Testis (tissue), 2 donors: ENCODE data around the gene TTLL11.

ENCODE experiments used
- POLR2A ChIP-seq: fragments of 450-650 bp; IDR thresholded peaks from one replicate; pipeline ENCODE4 v1.6.1; 2017; ENCODE audit warnings: antibody characterized with exemption, mild to moderate bottlenecking, moderate library complexity
- TF ChIP-seq, protein P1 (sequence below), 3 experiments: fragments of 450-650 bp in 2 of 3; fragments of 200-600 bp in 1 of 3; sonication (generic) in 1 of 3; IDR thresholded peaks; one replicate each; pipeline ENCODE4 v1.5.1; 2016 to 2019; ENCODE audit warnings: antibody characterized with exemption in 3 of 3, mild to moderate bottlenecking in 2 of 3, moderate library complexity in 1 of 3

DNA sequence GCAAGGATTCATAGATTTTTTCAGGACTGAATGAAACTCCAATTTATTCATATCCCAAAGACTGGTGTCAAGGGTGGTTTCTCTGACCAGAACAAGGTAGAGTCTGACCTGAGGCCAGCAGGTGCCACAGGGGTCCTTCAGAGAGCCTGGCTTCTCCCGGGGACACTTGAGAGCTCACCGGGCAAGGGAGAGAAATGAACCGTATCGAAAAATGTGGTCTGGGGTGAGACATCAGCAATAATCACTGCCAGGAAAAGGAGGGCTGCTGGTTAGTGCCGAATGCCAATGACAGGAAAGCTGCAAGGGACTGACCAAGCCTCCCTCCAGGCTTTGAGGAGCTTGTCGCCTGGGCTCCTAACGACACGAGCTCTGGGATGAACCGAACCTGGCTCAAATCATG is 142.7 kb downstream of the TTLL11 start:
- TF ChIP-seq POLR2A: no peak
- TF ChIP-seq, protein P1, sequence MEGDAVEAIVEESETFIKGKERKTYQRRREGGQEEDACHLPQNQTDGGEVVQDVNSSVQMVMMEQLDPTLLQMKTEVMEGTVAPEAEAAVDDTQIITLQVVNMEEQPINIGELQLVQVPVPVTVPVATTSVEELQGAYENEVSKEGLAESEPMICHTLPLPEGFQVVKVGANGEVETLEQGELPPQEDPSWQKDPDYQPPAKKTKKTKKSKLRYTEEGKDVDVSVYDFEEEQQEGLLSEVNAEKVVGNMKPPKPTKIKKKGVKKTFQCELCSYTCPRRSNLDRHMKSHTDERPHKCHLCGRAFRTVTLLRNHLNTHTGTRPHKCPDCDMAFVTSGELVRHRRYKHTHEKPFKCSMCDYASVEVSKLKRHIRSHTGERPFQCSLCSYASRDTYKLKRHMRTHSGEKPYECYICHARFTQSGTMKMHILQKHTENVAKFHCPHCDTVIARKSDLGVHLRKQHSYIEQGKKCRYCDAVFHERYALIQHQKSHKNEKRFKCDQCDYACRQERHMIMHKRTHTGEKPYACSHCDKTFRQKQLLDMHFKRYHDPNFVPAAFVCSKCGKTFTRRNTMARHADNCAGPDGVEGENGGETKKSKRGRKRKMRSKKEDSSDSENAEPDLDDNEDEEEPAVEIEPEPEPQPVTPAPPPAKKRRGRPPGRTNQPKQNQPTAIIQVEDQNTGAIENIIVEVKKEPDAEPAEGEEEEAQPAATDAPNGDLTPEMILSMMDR (IDR thresholded peaks at IDR 0.05): no peak
